Fibroblast of villous mesenchyme (primary cell): ENCODE measurements around the gene SPDEF. TPM values are rescaled to one million over a fixed set of nuclear protein-coding genes. Genes with fewer than 3 reads are reported as not detected.

ENCODE experiments used
- DNase-seq: peaks from one replicate; pipeline ENCODE4 v3.0.0-alpha.2; 2010; ENCODE audit warnings: low read depth
- H3K4me3 ChIP-seq: 2 replicates; pipeline ENCODE4 v1.5.1; 2011; ENCODE audit warnings: low read depth, mild to moderate bottlenecking, low read length
- total RNA-seq: library from RNA; depleted of rRNA; stranded (reverse); fragments of >200 nt; gene quantifications from 2 replicates; pipeline ENCODE4 v1.2.3, GENCODE V29; 2012
- TF ChIP-seq, protein P1 (sequence below): IDR thresholded peaks from 2 replicates; pipeline ENCODE4 v1.5.1; 2012; ENCODE audit warnings: low read depth, mild to moderate bottlenecking, low read length; ENCODE audit not compliant: insufficient read depth

Gene SPDEF
- total RNA-seq, 1 donor = under 0.01 TPM

GRCh38 chr6:34536251-34536958 is 19.7 kb downstream of the SPDEF start:
- DNase-seq = no peak
- H3K4me3 ChIP-seq = no peak overlapping the region
- TF ChIP-seq, protein P1, sequence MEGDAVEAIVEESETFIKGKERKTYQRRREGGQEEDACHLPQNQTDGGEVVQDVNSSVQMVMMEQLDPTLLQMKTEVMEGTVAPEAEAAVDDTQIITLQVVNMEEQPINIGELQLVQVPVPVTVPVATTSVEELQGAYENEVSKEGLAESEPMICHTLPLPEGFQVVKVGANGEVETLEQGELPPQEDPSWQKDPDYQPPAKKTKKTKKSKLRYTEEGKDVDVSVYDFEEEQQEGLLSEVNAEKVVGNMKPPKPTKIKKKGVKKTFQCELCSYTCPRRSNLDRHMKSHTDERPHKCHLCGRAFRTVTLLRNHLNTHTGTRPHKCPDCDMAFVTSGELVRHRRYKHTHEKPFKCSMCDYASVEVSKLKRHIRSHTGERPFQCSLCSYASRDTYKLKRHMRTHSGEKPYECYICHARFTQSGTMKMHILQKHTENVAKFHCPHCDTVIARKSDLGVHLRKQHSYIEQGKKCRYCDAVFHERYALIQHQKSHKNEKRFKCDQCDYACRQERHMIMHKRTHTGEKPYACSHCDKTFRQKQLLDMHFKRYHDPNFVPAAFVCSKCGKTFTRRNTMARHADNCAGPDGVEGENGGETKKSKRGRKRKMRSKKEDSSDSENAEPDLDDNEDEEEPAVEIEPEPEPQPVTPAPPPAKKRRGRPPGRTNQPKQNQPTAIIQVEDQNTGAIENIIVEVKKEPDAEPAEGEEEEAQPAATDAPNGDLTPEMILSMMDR = no peak

- no peak overlapping the region for H3K4me3 ChIP-seq
- no peak for DNase-seq
- TF ChIP-seq, protein P1 = no peak
These were observed 20.5 kb downstream of the SPDEF start for GRCh38 chr6:34535646-34536045.

GRCh38 chr6:34535199-34535598 is 20.9 kb downstream of the SPDEF start:
- TF ChIP-seq, protein P1 = no peak
- no peak for DNase-seq
- no peak overlapping the region for H3K4me3 ChIP-seq

DNA sequence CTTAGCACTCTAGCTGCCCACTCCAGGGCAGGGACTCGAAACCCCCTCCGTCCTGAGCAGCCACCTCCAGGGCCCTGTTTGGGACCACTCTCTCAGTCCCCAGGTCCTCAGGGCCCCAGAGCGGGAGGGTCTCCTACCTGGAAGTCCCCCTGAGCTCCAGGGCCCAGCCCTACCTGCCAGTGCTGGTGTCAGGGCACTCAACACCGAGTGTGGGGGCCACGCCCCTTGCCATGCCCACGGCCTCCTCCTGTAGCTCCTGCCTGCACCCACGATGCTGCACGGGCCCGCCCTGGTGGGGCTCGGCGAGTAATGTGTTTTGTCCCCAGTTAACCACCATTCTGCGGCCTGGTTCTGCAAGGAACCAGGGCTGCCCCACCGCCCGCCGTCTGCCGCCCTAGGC is 21.5 kb downstream of the SPDEF start:
- DNase-seq = no peak
- H3K4me3 ChIP-seq = no peak overlapping the region
- TF ChIP-seq, protein P1 = no peak

DNA sequence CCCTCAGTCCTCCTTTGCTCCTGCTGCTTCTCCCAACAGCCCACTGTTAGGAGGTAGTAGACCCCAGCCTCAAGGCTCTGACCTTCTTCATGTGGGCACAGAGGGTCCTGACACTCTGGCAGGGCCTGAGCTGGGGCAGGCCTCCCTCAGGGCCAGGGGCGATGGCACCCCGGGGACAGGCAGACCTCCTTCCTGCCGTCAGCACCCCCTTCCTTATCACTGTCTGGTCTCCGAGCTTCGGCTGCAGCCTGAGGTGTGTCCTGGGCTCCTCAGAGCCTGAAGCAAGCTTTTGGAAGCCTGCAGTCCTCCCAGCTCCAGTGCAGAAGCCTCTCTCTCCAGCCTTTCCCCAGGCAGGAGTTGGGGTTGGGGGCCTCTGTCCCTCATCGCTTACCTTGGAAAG is 22.0 kb downstream of the SPDEF start:
- no peak overlapping the region for H3K4me3 ChIP-seq
- TF ChIP-seq, protein P1 = no peak
- no peak for DNase-seq

GRCh38 chr6:34532230-34532629 is 23.9 kb downstream of the SPDEF start:
- H3K4me3 ChIP-seq = peak overlapping the region; percentile 46
- no peak for DNase-seq
- TF ChIP-seq, protein P1 = no peak
